DND-41 (cell line): Measurements from ENCODE around the gene TGFB1I1.
A peak's percentile ranks its signal among the peaks of the same experiment; 100 is the strongest.

Source experiments
- ATAC-seq: fragments of 200-7000 bp; cut with Tn5 transposase; 3 replicates; pipeline ENCODE4 v1.9.1; 2021; ENCODE audit warnings: low read depth; ENCODE audit not compliant: insufficient read depth
- DNase-seq: peaks from one replicate; pipeline ENCODE4 v3.0.0-alpha.2; 2020
- H2AFZ ChIP-seq: 2 replicates; pipeline ENCODE4 v1.6.0; 2012; ENCODE audit warnings: low read depth, low read length
- H3K27ac ChIP-seq: 2 replicates; pipeline ENCODE4 v1.5.1; 2012; ENCODE audit warnings: low read length, inconsistent platforms
- H3K27me3 ChIP-seq: fragments of 200-600 bp; sonication (generic); 2 replicates; pipeline ENCODE4 v1.6.0; 2012; ENCODE audit warnings: low read length, mild to moderate bottlenecking, inconsistent platforms; ENCODE audit not compliant: insufficient read depth, poor library complexity
- H3K36me3 ChIP-seq: 2 replicates; pipeline ENCODE4 v1.5.1; 2012; ENCODE audit warnings: low read length, inconsistent platforms; ENCODE audit not compliant: insufficient read depth
- H3K4me1 ChIP-seq: 2 replicates; pipeline ENCODE4 v1.5.1; 2012; ENCODE audit warnings: mild to moderate bottlenecking, low read length; ENCODE audit not compliant: insufficient read depth
- H3K4me2 ChIP-seq: 2 replicates; pipeline ENCODE4 v1.6.0; 2012; ENCODE audit warnings: mild to moderate bottlenecking, moderate library complexity, low read length, inconsistent platforms; ENCODE audit not compliant: insufficient read depth
- H3K4me3 ChIP-seq, 2 experiments: fragments of 200-600 bp in 1 of 2; shearing (Covaris generic) in 1 of 2; 2 replicates each; pipeline ENCODE4 v1.5.1; 2012 to 2016; ENCODE audit warnings: inconsistent platforms in 2 of 2, low read length in 2 of 2, mild to moderate bottlenecking in 2 of 2, low read depth in 1 of 2, moderate library complexity in 1 of 2
- H3K79me2 ChIP-seq: 2 replicates; pipeline ENCODE4 v1.6.0; 2012; ENCODE audit warnings: low read length, inconsistent platforms; ENCODE audit not compliant: insufficient read depth
- H3K9ac ChIP-seq: 2 replicates; pipeline ENCODE4 v1.6.0; 2012; ENCODE audit warnings: low read depth, mild to moderate bottlenecking, inconsistent platforms, low read length, moderate library complexity
- H3K9me3 ChIP-seq: 2 replicates; pipeline ENCODE4 v1.5.1; 2012; ENCODE audit warnings: low read length, moderate library complexity, mild to moderate bottlenecking, inconsistent platforms; ENCODE audit not compliant: insufficient read depth, severe bottlenecking
- H4K20me1 ChIP-seq: 2 replicates; pipeline ENCODE4 v1.6.0; 2012; ENCODE audit warnings: low read length; ENCODE audit not compliant: insufficient read depth
- CTCF ChIP-seq: IDR thresholded peaks from 2 replicates; pipeline ENCODE4 v1.5.1; 2012; ENCODE audit warnings: borderline replicate concordance, low read length, moderate library complexity, mild to moderate bottlenecking; ENCODE audit not compliant: poor library complexity, severe bottlenecking; ENCODE audit errors: extremely low read depth
- EZH2 ChIP-seq: IDR thresholded peaks from 3 replicates; pipeline ENCODE4 v1.6.1; 2012; ENCODE audit warnings: borderline replicate concordance, low read depth, mild to moderate bottlenecking, moderate library complexity, low read length, inconsistent platforms; ENCODE audit not compliant: severe bottlenecking

TGFB1I1 gene

GRCh38 chr16:31474173-31474714, 2.3 kb downstream of the TGFB1I1 start:
- Histone ChIP-seq H3K27me3 (no peaks in the 10 kb centered on the region), H3K27ac (no peak overlapping the region), H2AFZ (no peak overlapping the region), H3K9me3 (no peaks in the 10 kb centered on the region), H3K4me3 (no peak overlapping the region), H3K4me1 (peaks cover 18% of the 10 kb centered on the region), H3K36me3 (no peaks in the 10 kb centered on the region), H3K9ac (no peak overlapping the region), H3K79me2 (no peaks in the 10 kb centered on the region), H4K20me1 (no peaks in the 10 kb centered on the region), H3K4me2 (no peak overlapping the region)
- TF ChIP-seq CTCF (no peak), EZH2 (no peak)
- no peak for DNase-seq
- no peak for ATAC-seq

- peaks cover 18% of the 10 kb centered on the region for H3K4me1 ChIP-seq
- H3K4me2 ChIP-seq: no peak overlapping the region
- H3K79me2 ChIP-seq: no peaks in the 10 kb centered on the region
- no peaks in the 10 kb centered on the region for H3K27me3 ChIP-seq
- no peak overlapping the region for H3K4me3 ChIP-seq
- DNase-seq (no peak), ATAC-seq (no peak)
- TF ChIP-seq CTCF (no peak), EZH2 (no peak)
- no peak overlapping the region for H3K27ac ChIP-seq
- H3K36me3 ChIP-seq: no peaks in the 10 kb centered on the region
- no peak overlapping the region for H3K9ac ChIP-seq
- H4K20me1 ChIP-seq: no peaks in the 10 kb centered on the region
- H2AFZ ChIP-seq: no peak overlapping the region
- H3K9me3 ChIP-seq: no peaks in the 10 kb centered on the region
These were observed 3.1 kb downstream of the TGFB1I1 start for GRCh38 chr16:31474773-31475738.

GRCh38 chr16:31475946-31476302, 4.0 kb downstream of the TGFB1I1 start:
- Histone ChIP-seq H3K4me3 (peak overlapping the region in 1 of 2 experiments; percentile 58; a peak in 2 of 4 replicates), H3K9me3 (no peaks in the 10 kb centered on the region), H3K27ac (no peak overlapping the region; the same call in 1 of the 2 replicates), H3K9ac (peak overlapping the region; percentile 66; the same call in 1 of the 2 replicates), H3K79me2 (no peaks in the 10 kb centered on the region), H3K36me3 (no peaks in the 10 kb centered on the region), H3K27me3 (no peaks in the 10 kb centered on the region), H3K4me2 (peak overlapping the region; percentile 77), H3K4me1 (peaks cover 18% of the 10 kb centered on the region), H2AFZ (no peak overlapping the region), H4K20me1 (no peaks in the 10 kb centered on the region)
- DNase-seq (no peak), ATAC-seq (no peak)
- TF ChIP-seq EZH2: no peak
- TF ChIP-seq CTCF: no peak
